ENCODE data around the gene DHX29. TPM values are rescaled to one million over a fixed set of nuclear protein-coding genes. Genes with fewer than 3 reads are reported as not detected.

DHX29 gene
- total RNA-seq, 3 donors from 2014 or later (not counting 1 experiment from before 2014, with no cell fraction given): 16.7 to 22.0 (median 19.3) TPM

GRCh38 chr5:55347786-55348185, 40.3 kb upstream of the DHX29 start:
- intact Hi-C loops (cut with micrococcal nuclease): no loop called here
- WGBS (ENCODE audit: insufficient coverage): 100% methylated on average over 2 of the region's 3 CpGs
- no peak for ATAC-seq
- Histone ChIP-seq H3K4me3 (ENCODE audit: low read length) (no peak overlapping the region), H3K27ac (ENCODE audit: low read length) (no peak overlapping the region), H3K36me3 (ENCODE audit: control insufficient read depth, insufficient read depth, low read length) (peaks cover 80% of the 10 kb centered on the region), H3K4me1 (ENCODE audit: control insufficient read depth, insufficient read depth, low read length) (no peaks in the 10 kb centered on the region), H3K9me3 (ENCODE audit: control insufficient read depth, insufficient read depth, low read length) (no peaks in the 10 kb centered on the region), H3K27me3 (ENCODE audit: control insufficient read depth, insufficient read depth, low read length) (no peaks in the 10 kb centered on the region)
- no peak for TF ChIP-seq CTCF (IDR thresholded peaks at IDR 0.05)
- Mint-ChIP-seq H3K27ac (no peak overlapping the region), H3K9me3 (no peaks in the 10 kb centered on the region), H3K36me3 (peaks cover 28% of the 10 kb centered on the region), H3K4me3 (no peak overlapping the region), H3K27me3 (ENCODE audit: low read depth in 2 of 2) (no peaks in the 10 kb centered on the region), H3K4me1 (peaks cover 0 to 5% of the 10 kb centered on the region in 2 donors)
- DNase-seq: no peak

DNA sequence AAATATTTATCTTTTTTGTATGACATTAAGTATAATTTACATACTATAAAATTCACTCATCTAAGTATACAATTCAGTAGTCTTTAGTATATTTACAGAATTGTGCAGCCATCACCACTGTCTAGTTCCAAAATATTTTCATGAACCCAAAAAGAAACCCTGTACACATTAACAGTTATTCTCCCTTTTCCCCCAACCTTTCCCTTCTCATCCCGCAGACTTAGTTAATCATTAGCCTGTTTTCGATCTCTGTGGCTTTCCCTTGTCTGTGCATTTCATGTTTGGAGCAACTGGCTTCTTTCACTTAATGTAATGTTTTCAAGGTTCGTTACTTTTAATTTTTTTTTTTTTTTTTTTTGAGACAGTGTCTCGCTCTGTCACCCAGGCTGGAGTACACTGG, 37.8 kb upstream of the DHX29 start:
- no peaks in the 10 kb centered on the region for H3K27me3 ChIP-seq (ENCODE audit: control insufficient read depth, insufficient read depth, low read length)
- H3K9me3 ChIP-seq (ENCODE audit: control insufficient read depth, insufficient read depth, low read length): no peaks in the 10 kb centered on the region
- TF ChIP-seq CTCF (IDR thresholded peaks at IDR 0.05): no peak
- ATAC-seq (no peak), DNase-seq (no peak)
- Mint-ChIP-seq H3K4me3 (no peak overlapping the region), H3K36me3 (peaks cover 26% of the 10 kb centered on the region), H3K4me1 (peaks cover 0 to 5% of the 10 kb centered on the region in 2 donors), H3K27me3 (ENCODE audit: low read depth in 2 of 2) (no peaks in the 10 kb centered on the region), H3K27ac (no peak overlapping the region), H3K9me3 (no peaks in the 10 kb centered on the region)
- intact Hi-C loops (cut with micrococcal nuclease): loop anchor here (2.0 kb wide), 1 partner anchor 347 kb away; no protein-coding TSS in a partner anchor
- no peak overlapping the region for H3K4me3 ChIP-seq (ENCODE audit: low read length)
- no peak overlapping the region for H3K27ac ChIP-seq (ENCODE audit: low read length)
- no peaks in the 10 kb centered on the region for H3K4me1 ChIP-seq (ENCODE audit: control insufficient read depth, insufficient read depth, low read length)
- peaks cover 74% of the 10 kb centered on the region for H3K36me3 ChIP-seq (ENCODE audit: control insufficient read depth, insufficient read depth, low read length)
- WGBS (ENCODE audit: insufficient coverage): 96% methylated on average over 4 of the region's 4 CpGs

DNA sequence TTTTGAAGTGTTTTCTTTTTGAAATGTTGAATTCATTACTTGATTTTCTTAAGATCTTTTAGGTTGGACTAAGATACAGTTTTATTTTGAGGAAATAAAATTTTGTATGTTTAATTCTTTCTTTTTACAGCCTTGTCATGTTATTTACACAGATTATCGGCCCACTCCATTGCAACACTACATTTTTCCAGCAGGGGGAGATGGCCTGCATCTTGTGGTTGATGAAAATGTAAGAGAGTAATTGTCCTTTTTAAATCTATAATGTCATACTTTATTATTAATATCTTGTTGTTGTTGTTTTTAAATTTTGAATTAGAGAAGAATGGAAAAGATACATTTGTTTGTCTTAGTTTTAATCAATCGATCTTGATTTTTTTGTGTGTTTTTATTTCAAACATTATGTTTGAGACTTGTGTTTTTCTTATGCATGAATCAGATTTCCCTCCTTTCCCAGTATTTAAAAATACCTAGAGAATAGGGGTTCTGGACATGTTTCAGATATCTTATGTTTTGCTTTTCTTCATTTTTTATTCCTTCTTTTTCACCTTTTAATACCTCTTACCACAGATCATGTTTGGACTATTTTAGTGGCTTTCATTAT, 37.0 kb upstream of the DHX29 start:
- no peaks in the 10 kb centered on the region for H3K9me3 Mint-ChIP-seq
- no peaks in the 10 kb centered on the region for H3K4me1 ChIP-seq (ENCODE audit: control insufficient read depth, insufficient read depth, low read length)
- H3K27me3 ChIP-seq (ENCODE audit: control insufficient read depth, insufficient read depth, low read length): no peaks in the 10 kb centered on the region
- no peaks in the 10 kb centered on the region for H3K9me3 ChIP-seq (ENCODE audit: control insufficient read depth, insufficient read depth, low read length)
- peak; percentile 36 to 79 for DNase-seq
- ATAC-seq: peak; percentile 57 to 68 (median 67)
- H3K27me3 Mint-ChIP-seq (ENCODE audit: low read depth in 2 of 2): no peaks in the 10 kb centered on the region
- peaks cover 0 to 5% of the 10 kb centered on the region in 2 donors for H3K4me1 Mint-ChIP-seq
- peak overlapping the region in 1 of 2 donors; percentile 45 for H3K27ac Mint-ChIP-seq
- no peak overlapping the region for H3K27ac ChIP-seq (ENCODE audit: low read length)
- H3K4me3 ChIP-seq (ENCODE audit: low read length): no peak overlapping the region
- peaks cover 73% of the 10 kb centered on the region for H3K36me3 ChIP-seq (ENCODE audit: control insufficient read depth, insufficient read depth, low read length)
- no peak overlapping the region for H3K4me3 Mint-ChIP-seq
- TF ChIP-seq CTCF (IDR thresholded peaks at IDR 0.05): peak; percentile 98
- peaks cover 18% of the 10 kb centered on the region for H3K36me3 Mint-ChIP-seq
- no CpG with 5 or more reads among the region's 2 CpGs for WGBS (ENCODE audit: insufficient coverage)
- intact Hi-C loops (cut with micrococcal nuclease): loop anchor here (2.0 kb wide), 1 partner anchor 348 kb away; no protein-coding TSS in a partner anchor

- Mint-ChIP-seq H3K36me3 (peaks cover 15% of the 10 kb centered on the region), H3K27ac (no peak overlapping the region), H3K27me3 (ENCODE audit: low read depth in 2 of 2) (no peaks in the 10 kb centered on the region)
These were observed 36.1 kb upstream of the DHX29 start for GRCh38 chr5:55343609-55344008.

More at GRCh38 chr5:55343609-55344008, 36.1 kb upstream of the DHX29 start:
- Histone ChIP-seq H3K27me3 (ENCODE audit: control insufficient read depth, insufficient read depth, low read length) (no peaks in the 10 kb centered on the region), H3K27ac (ENCODE audit: low read length) (no peak overlapping the region), H3K4me1 (ENCODE audit: control insufficient read depth, insufficient read depth, low read length) (no peaks in the 10 kb centered on the region), H3K36me3 (ENCODE audit: control insufficient read depth, insufficient read depth, low read length) (peaks cover 70% of the 10 kb centered on the region), H3K4me3 (ENCODE audit: low read length) (no peak overlapping the region), H3K9me3 (ENCODE audit: control insufficient read depth, insufficient read depth, low read length) (no peaks in the 10 kb centered on the region)
- Mint-ChIP-seq H3K4me3 (no peak overlapping the region), H3K4me1 (peaks cover 0 to 10% of the 10 kb centered on the region in 2 donors), H3K9me3 (no peaks in the 10 kb centered on the region)
- TF ChIP-seq CTCF (IDR thresholded peaks at IDR 0.05): no peak
- DNase-seq (no peak), ATAC-seq (no peak)
- intact Hi-C loops (cut with micrococcal nuclease): loop anchor here (2.0 kb wide), 1 partner anchor 349 kb away; no protein-coding TSS in a partner anchor
- no CpG with 5 or more reads among the region's 1 CpG for WGBS (ENCODE audit: insufficient coverage)
